Keratinocyte (primary cell): ENCODE measurements around the gene FAM117A.
"Not testable (repeated sequence)": the region's sequence is repeated elsewhere in the genome, so short reads cannot be mapped to it uniquely, and the experiment has no call there.

Experiments used
- CTCF ChIP-seq, 3 experiments: IDR thresholded peaks in 1 of 3; conservative IDR thresholded peaks in 1 of 3; optimal IDR thresholded peaks in 1 of 3; 2 replicates in 2 of 3; 3 replicates in 1 of 3; pipeline versions ENCODE3 to v1.5.1; 2011; ENCODE audit warnings: low read length in 3 of 3, mild to moderate bottlenecking in 3 of 3, moderate library complexity in 2 of 3, control low read depth in 1 of 3, inconsistent platforms in 1 of 3; ENCODE audit not compliant: insufficient read depth in 2 of 3; ENCODE audit errors: extremely low read depth in 1 of 3
- EZH2 ChIP-seq: IDR thresholded peaks from one replicate; pipeline ENCODE4 v1.6.1; 2012; ENCODE audit warnings: inconsistent platforms, mild to moderate bottlenecking, low read length, moderate library complexity

DNA sequence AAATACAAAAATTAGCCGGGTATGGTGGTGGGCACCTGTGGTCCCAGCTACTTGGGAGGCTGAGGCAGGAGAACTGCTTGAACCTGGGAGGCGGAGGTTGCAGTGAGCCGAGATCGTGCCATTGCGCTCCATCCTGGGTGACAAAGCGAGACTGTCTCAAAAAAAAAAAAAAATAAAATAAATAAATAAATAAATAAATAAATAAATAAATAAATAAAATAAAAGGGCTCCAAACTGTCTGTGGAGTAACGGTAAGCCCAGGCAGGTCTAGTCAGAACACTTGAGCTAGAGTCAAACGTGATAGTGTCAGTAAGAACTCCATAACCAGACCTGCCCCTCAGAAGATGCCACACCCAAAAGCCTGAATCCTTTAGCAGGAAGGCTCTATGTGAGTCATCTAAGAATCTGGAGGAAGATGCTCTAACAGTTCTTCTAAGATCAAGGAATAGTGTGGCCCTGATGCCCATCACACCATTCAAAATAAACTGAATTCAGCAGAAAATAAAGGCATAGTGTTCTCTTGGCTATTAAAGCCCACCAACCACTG, 5.4 kb downstream of the FAM117A start:
- TF ChIP-seq CTCF (optimal IDR thresholded peaks at IDR 0.05 in 1 of 3, IDR thresholded peaks at IDR 0.05 in 1 of 3, conservative IDR thresholded peaks at IDR 0.05 in 1 of 3; ENCODE audit: extremely low read depth in 1 of 3, insufficient read depth in 2 of 3, low read length in 3 of 3); EZH2: not testable (repeated sequence)
